Prostate gland (tissue), 2 donors: ENCODE measurements around the gene LHX5.

Source experiments
- CTCF ChIP-seq, 4 experiments: fragments of 200-600 bp in 2 of 4; fragments of 450-650 bp in 2 of 4; sonication (generic) in 2 of 4; IDR thresholded peaks; 1 replicate in 3 of 4; 2 replicates in 1 of 4; pipeline ENCODE4 v1.5.1; 2016 to 2019; ENCODE audit warnings: antibody characterized with exemption in 4 of 4, mild to moderate bottlenecking in 2 of 4, moderate library complexity in 2 of 4
- POLR2AphosphoS5 ChIP-seq: sonication (generic); formaldehyde crosslinking; IDR thresholded peaks from one replicate; pipeline ENCODE4 v1.6.1; 2017; ENCODE audit warnings: antibody characterized with exemption

GRCh38 chr12:113432986-113433385 is 38.7 kb downstream of the LHX5 start:
- TF ChIP-seq POLR2AphosphoS5, result no peak
- TF ChIP-seq CTCF (IDR thresholded peaks at IDR 0.05), result no peak
